Astrocyte of the spinal cord (primary cell): Measurements from ENCODE around the gene LIF.

Experiments
- DNase-seq: peaks from one replicate; pipeline ENCODE4 v3.0.0; 2011; ENCODE audit warnings: low read depth, low spot score
- H3K4me3 ChIP-seq: 2 replicates; pipeline ENCODE4 v1.5.1; 2011; ENCODE audit warnings: low read depth, mild to moderate bottlenecking, low read length, moderate library complexity
- in situ Hi-C: cut with HindIII; loops from 2 replicates; pipeline ENCODE4 v1.10.0; 2017; ENCODE audit warnings: low sequenced_read_pairs
- TF ChIP-seq, protein P1 (sequence below): IDR thresholded peaks from 2 replicates; pipeline ENCODE4 v1.5.1; 2012; ENCODE audit warnings: low read depth, mild to moderate bottlenecking, low read length, inconsistent platforms

LIF gene

DNA sequence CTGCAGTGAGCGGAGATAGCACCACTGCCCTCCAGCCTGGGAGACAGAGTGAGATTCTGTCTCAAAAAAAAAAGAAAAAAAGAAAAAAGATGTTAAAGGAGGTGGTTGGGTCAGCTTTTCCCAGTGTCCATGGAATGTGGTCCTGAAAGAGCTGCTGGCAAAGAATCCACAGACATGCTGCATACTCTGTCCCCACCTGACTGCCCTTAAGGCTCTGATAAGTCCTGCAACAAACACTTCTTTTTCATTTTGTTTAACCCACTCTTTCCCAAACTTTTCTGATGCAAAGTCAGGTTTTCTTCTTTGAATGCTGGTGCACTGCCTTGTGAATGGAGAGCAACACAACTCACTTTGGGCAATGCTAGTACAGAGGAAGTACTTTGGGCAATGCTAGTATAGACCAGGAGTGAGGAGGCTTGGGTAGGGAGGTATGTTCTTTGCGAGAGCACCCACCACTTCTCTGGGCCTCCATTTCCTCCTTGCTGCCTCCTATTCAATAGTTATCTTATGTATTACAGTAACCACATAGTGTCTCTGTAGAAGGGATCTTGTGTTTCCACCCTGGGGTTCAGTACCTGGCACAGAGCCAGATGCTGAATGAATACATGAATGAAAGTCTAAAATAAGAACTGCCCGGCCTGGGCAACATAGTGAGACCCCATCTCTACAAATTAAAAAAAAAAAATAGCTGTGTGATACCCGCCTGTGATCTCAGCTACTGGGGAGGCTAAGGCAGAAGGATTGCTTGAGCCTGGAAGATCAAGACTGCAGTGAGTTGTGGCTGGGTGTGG, 18.9 kb downstream of the LIF start:
- H3K4me3 ChIP-seq: no peak overlapping the region
- in situ Hi-C loops: no loop called here
- DNase-seq: no peak
- TF ChIP-seq, protein P1, sequence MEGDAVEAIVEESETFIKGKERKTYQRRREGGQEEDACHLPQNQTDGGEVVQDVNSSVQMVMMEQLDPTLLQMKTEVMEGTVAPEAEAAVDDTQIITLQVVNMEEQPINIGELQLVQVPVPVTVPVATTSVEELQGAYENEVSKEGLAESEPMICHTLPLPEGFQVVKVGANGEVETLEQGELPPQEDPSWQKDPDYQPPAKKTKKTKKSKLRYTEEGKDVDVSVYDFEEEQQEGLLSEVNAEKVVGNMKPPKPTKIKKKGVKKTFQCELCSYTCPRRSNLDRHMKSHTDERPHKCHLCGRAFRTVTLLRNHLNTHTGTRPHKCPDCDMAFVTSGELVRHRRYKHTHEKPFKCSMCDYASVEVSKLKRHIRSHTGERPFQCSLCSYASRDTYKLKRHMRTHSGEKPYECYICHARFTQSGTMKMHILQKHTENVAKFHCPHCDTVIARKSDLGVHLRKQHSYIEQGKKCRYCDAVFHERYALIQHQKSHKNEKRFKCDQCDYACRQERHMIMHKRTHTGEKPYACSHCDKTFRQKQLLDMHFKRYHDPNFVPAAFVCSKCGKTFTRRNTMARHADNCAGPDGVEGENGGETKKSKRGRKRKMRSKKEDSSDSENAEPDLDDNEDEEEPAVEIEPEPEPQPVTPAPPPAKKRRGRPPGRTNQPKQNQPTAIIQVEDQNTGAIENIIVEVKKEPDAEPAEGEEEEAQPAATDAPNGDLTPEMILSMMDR: no peak

DNA sequence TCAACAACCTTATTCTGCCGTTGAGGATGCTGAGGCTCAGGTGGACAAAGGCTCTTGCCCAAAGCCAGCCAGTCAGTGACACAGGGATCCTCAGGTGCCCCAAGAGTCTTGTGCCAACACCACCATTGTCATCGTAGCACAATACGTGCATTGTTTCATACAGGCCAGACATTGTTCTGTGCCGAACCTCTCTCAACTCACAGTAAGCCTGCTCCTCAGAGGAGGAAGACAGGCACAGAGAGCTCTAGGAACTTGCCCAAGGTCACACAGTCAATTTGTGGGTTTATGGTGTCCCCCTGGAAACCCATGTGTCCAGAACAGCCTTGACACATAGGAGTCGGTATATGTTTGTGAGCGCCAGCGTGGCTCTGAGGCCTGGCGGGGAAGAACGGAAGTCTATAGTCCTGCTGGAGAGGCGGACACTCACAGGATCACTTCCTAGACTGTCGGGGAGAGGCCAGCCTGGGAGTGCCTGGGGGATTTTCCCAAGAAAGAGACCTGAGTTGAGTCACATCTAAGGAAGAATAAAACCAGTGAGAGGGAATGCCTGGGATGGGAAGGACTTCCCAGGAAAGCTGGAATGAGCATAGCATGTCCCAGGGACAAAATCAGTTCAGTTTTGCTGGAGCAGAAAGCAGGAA, 20.2 kb downstream of the LIF start:
- TF ChIP-seq, protein P1: no peak
- no peak for DNase-seq
- in situ Hi-C loops: no loop called here
- no peak overlapping the region for H3K4me3 ChIP-seq

DNA sequence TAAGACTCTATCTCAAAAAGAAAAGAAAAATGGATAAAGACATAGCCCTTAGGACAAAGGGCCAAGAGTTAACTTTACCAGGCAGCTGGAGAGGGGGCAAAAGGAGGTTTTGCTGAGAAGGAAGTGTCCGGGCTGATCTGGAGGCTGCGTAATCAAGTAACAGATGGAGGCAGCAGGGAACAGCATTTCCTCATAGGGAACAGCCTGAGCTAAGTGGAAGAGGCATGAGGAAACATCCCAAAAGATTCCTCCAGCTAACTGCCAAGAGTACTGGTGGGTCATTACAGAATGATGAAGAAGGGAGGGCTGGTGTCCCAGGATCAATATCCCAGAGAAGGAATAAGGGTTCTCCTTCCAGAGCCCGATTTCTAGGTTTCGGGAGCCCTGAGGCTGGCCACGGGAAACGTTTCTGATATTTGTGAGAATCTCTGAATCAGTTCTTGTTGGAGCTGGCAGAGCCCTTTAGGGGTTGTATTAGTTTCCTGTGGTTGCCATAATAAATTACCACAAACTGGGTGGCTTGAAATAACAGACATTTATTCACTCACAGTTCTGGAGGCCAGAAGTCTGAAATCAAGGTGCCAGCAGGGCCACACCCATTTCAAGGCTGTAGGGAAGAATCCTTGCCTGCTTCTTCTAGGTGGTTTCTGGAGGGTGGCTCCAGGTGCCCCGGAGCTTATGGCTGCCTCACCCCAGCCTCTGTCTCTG, 21.2 kb downstream of the LIF start:
- in situ Hi-C loops: no loop called here

DNA sequence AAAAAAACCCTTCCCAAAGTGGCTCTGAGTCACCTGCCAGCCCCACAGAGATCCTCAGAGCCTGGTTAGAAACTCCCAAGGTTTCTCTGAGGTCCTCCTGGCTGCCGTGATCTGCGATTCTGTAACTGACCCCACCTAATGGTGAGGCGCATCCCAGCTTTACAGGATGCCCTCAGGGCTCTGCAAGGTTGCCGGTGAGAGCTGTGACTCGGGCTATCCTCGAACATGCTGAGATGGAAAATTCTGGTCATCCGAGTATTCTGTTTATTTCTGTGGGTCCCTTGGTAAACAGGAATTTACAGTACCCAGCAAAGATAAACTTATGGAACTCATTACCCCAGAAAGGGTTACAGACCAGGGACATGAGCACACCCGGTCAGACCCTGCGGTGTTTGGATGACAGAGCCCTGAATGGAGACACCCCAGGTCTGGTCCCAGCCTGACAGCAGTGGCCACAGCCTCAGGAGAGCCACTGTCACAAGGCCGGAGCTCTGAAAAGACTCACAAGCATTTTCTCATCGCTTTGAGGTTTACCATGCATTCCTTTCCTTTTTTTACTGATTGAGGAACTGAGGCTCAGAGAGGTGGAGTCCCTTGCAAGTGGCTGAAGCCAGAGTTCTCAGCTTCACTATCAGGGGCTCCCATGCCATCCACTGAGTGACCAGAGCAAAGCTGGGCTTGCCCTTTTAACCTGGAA, 22.2 kb downstream of the LIF start:
- TF ChIP-seq, protein P1: peak; percentile 9
- in situ Hi-C loops: no loop called here

More for the DNA sequence above, 21.2 kb downstream of the LIF start:
- DNase-seq: no peak
- no peak overlapping the region for H3K4me3 ChIP-seq
- TF ChIP-seq, protein P1: no peak

DNA sequence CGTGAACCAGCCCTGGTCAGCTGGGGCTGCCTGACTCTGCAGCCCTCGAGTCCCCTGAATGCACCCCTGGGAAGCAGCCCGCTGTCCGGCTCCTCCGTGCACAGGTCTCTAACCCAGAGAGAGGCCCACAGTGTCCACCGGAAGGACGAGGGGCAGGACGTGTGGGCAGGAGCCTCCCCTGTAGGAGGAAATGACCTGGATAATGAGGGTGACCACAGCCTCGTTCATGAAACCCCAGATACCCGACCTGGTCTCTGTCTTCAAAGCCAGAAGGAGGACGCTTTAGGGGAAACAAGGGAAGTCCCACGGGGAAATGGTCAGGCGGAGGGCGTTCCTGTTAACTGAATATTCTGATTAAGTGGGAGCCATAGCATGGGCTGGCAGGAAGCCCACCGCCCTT, 23.3 kb downstream of the LIF start:
- no peak for DNase-seq
- TF ChIP-seq, protein P1: no peak
- H3K4me3 ChIP-seq: no peak overlapping the region
- in situ Hi-C loops: no loop called here

More for the DNA sequence above, 22.2 kb downstream of the LIF start:
- no peak overlapping the region for H3K4me3 ChIP-seq
- DNase-seq: peak; percentile 43

DNA sequence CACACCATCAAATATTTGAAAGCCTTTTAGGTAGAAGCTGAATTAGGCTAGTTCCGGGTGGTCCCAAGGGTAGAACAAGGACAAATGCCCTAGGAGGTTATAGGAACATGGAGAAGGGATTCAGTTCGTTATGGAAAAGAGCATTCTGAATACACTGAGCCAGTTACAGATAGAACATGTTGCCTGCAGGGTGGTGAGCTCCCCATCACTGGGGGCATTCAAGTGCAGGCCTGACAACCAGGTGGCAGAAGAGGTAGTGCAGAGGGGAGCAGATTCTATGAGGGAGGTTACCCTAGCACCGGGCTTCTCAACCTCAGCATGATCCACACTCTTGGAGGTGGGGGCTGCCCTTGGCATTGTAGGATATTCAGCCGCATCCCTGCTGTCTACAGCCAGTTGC, 24.2 kb downstream of the LIF start:
- TF ChIP-seq, protein P1: no peak
- no peak overlapping the region for H3K4me3 ChIP-seq
- no peak for DNase-seq
- in situ Hi-C loops: no loop called here
